ENCODE measurements around the gene RGS9BP.

DNA sequence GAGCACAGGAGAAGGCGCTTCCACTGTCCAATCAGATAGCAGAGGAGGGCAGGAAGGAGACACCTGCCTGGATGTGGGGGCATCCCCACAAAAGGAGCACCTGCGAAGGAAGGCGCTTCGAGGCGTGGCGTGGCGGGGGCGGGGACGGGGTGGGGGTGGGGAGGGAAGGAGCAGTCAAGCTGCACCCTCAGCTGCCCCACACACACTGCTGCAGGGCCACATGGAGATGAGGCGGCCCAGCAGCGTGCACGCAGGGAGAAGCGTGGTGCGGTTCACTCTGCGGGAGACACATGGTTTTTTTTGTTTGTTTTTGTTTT is 22.1 kb upstream of the RGS9BP start:
- TF ChIP-seq, protein P1, sequence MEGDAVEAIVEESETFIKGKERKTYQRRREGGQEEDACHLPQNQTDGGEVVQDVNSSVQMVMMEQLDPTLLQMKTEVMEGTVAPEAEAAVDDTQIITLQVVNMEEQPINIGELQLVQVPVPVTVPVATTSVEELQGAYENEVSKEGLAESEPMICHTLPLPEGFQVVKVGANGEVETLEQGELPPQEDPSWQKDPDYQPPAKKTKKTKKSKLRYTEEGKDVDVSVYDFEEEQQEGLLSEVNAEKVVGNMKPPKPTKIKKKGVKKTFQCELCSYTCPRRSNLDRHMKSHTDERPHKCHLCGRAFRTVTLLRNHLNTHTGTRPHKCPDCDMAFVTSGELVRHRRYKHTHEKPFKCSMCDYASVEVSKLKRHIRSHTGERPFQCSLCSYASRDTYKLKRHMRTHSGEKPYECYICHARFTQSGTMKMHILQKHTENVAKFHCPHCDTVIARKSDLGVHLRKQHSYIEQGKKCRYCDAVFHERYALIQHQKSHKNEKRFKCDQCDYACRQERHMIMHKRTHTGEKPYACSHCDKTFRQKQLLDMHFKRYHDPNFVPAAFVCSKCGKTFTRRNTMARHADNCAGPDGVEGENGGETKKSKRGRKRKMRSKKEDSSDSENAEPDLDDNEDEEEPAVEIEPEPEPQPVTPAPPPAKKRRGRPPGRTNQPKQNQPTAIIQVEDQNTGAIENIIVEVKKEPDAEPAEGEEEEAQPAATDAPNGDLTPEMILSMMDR (IDR thresholded peaks at IDR 0.05; ENCODE audit: insufficient read depth, low read length), result no peak
- TF ChIP-seq POLR2AphosphoS5 (IDR thresholded peaks at IDR 0.05; ENCODE audit: low read depth) (no peak), GABPA (IDR thresholded peaks at IDR 0.05; ENCODE audit: low read depth) (no peak)
- TF ChIP-seq, protein P2, sequence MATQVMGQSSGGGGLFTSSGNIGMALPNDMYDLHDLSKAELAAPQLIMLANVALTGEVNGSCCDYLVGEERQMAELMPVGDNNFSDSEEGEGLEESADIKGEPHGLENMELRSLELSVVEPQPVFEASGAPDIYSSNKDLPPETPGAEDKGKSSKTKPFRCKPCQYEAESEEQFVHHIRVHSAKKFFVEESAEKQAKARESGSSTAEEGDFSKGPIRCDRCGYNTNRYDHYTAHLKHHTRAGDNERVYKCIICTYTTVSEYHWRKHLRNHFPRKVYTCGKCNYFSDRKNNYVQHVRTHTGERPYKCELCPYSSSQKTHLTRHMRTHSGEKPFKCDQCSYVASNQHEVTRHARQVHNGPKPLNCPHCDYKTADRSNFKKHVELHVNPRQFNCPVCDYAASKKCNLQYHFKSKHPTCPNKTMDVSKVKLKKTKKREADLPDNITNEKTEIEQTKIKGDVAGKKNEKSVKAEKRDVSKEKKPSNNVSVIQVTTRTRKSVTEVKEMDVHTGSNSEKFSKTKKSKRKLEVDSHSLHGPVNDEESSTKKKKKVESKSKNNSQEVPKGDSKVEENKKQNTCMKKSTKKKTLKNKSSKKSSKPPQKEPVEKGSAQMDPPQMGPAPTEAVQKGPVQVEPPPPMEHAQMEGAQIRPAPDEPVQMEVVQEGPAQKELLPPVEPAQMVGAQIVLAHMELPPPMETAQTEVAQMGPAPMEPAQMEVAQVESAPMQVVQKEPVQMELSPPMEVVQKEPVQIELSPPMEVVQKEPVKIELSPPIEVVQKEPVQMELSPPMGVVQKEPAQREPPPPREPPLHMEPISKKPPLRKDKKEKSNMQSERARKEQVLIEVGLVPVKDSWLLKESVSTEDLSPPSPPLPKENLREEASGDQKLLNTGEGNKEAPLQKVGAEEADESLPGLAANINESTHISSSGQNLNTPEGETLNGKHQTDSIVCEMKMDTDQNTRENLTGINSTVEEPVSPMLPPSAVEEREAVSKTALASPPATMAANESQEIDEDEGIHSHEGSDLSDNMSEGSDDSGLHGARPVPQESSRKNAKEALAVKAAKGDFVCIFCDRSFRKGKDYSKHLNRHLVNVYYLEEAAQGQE (IDR thresholded peaks at IDR 0.05; ENCODE audit: insufficient replicate concordance, low read depth), result no peak
